HG02885 (cell line): ENCODE results near the gene MYCN.
"Not testable (repeated sequence)": the region's sequence is repeated elsewhere in the genome, so short reads cannot be mapped to it uniquely, and the experiment has no call there.

Source experiments
- ATAC-seq: cut with Tn5 transposase; IDR thresholded peaks from one replicate; pipeline ENCODE4 v1.9.1; 2021; ENCODE audit warnings: mild to moderate bottlenecking; ENCODE audit not compliant: unreplicated experiment, poor library complexity

The MYCN gene

DNA sequence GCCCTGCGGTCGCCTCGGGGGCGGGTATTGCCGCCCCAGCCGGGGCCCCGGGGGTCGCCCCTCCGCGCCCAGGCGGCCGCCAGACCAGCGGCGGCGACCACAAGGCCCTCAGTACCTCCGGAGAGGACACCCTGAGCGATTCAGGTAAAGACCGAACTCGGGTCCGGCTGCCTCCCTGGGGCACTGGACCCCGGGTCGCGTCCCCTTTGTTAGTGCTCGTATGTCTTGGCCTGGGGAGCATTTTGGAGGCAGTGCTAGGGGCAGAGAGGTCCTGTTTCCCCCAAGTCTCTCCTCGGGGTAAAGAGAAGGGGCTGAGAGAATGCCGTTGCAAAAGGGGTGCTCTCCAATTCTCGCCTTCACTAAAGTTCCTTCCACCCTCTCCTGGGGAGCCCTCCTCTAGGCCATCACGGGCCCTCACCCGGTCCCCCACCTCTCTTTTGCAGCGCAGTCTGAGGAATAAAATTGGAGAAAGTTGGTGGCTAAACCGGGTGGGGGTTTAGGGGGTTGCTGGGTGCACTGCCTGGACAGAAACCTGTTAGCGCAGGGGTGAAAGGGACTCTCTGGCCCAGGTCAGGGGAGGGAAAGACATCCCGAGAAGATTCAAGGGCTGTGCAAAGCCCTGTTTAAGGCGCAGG, 2.5 kb downstream of the MYCN start:
- ATAC-seq = no peak

DNA sequence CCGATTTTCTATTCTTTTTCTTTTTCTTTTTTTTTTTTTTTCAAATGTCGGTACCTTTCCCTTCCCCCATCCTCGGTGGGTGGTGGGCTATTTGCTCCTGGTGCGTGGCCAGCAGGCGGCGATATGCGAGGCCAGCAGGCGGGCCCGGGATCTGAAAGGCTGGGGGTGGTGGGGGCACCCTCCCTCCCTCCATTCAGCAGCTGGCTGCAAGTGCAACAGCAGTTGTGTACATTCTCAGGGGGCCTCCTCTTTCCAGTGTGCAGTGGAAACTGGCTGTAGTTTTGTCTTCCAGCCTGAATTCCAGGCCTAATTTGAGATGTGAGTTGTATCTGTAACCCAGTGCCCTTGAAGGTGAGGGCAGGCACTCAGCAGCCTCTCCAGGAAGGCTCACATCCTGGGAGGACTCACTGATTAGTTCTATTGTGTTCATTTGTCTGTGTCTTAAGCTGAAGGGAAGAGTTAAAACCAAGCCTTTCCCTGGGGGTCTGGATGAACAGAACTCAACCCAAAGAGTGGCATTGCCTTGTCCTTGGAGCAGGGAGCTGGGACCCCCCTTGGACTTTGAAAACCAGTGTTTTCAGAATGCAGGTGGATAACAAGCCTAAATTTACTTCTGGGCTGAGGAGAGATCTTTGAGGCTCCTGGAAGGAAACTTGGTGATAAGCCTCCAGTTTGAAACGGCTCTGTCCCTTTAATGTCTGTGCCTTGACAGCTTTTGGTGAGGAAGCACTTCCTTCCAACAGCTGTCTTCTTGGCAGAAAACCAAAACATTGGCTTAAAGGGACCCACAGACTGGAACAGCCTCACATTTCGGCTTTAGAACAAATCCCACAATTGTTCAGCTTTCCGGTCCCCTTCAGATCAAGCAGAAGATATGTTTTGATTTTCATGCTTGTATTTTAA, 3.3 kb downstream of the MYCN start:
- ATAC-seq = no peak

- ATAC-seq = no peak
Measured at GRCh38 chr2:15944325-15945017, 4.1 kb downstream of the MYCN start.

- no peak for ATAC-seq
Measured at GRCh38 chr2:15945909-15946705, 5.8 kb downstream of the MYCN start.

DNA sequence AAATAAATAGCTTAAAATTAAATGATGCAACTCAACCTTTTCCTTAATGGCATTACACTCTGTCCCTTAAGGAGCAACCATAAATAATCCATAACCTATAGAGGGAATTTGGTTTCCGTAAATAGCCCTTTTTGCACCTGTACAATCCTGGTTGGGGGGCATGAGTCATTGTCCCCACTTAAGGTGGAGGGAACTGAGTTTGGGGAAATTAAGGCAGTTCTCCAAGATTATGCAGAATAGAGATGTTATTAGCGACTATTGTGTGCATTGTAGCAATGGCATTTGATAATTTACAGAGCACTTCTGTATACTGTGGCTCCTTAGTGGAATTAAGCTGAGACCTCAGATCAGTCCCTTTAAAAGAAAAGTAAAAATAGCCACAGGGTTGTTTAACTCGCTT, 6.6 kb downstream of the MYCN start:
- no peak for ATAC-seq

DNA sequence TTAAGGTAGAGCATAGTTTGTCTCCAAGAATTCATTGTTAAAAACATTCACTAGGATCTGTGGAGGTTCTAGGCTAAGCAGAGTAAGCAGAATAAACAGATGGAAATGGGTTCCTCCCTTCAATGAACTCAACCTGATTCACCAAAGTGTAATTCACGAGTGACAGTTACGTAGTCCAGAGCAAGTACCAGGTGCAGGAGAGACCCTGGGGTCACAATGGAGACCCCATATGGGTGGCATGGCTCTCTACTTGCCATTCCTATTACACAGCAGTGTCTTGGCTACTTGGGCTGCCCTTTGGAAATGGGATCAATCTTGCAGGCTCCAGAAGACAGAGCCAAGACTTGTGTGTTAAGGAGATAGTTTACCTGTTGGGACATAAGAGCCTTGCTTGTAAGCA, 7.1 kb downstream of the MYCN start:
- ATAC-seq = no peak

DNA sequence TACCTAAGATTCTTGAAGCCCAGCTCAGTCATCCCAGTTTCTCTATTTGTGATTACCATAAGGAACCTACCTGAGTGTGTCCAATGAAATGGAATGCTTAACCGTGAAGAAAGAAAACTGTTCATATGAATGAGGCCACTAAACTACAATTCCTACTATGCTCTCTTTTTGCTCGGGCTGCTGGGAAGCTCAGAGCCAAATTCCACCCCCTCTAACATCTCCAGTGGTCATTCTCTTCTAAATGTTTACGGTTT, 8.3 kb downstream of the MYCN start:
- no peak for ATAC-seq

DNA sequence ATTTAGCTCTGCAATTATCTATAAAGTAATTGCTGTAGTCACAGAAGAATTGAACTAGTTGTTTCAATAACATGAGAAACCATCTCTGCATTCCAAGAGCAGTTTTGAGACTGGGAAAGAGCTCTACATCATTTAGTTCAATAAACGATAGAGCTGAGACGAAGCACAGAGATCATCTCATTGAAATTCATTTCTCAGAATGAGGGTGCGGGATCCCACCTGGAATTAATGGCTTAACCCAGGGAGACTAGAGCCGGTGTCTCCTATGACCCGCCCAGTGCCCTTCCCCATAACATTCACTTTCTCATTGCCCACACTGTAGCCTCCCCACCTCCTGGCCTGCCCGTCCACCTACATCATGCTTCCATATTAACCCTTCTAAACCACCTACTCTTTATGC, 8.8 kb downstream of the MYCN start:
- ATAC-seq = no peak

DNA sequence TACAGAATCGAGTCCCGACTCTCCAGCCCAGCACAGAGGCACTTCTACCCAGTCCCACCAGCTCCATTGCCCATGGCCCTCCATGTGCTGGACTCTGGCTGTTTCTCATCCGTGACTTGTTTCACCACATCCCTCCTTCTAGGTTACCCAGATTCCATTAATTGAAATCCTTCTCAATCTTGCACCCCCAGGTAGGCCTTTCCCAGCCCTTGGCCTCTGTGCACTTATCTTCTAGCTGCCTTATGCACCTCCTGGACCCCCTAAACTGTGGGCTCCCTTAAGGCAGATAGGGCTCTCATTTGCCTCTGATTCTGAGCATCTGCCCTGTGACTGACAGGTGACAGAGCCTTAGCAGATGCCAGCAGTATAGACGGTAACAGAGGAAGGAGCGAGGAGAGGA, 9.2 kb downstream of the MYCN start:
- ATAC-seq = no peak

GRCh38 chr2:15950088-15950952, 10.0 kb downstream of the MYCN start:
- ATAC-seq = no peak

GRCh38 chr2:15951936-15952335, 11.6 kb downstream of the MYCN start:
- not testable (repeated sequence) for ATAC-seq

DNA sequence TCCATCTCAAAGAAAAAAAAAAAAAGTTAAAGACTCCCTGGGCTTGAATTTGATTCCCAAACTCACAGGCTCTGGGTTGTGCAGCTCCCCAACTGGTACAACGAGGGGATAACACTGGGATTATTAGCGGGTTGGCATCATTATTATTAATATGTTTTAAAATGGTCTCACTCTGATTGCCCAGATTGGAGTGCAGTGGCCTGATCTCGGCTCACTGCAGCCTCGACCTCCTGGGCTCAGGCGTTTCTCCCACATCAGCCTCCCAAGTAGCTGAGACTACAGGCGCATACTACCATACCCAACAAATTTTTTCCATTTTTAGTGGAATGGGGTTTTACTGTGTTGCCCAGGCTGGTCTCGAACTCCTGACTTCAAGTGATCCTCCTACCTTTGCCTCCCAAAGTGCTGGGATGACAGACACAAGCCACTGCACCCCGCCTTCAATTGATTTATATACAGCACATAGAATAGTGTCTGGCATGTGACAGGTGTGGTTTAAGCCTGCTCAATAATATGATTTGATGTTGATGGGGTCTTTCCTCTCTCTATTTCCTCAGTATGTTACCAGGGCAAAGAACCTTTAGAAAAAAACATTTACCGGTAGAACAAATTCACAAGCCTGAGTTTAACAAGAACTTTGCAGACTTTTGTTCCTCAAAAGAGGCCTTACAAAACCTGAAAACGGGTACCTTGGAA, 12.2 kb downstream of the MYCN start:
- ATAC-seq = no peak

DNA sequence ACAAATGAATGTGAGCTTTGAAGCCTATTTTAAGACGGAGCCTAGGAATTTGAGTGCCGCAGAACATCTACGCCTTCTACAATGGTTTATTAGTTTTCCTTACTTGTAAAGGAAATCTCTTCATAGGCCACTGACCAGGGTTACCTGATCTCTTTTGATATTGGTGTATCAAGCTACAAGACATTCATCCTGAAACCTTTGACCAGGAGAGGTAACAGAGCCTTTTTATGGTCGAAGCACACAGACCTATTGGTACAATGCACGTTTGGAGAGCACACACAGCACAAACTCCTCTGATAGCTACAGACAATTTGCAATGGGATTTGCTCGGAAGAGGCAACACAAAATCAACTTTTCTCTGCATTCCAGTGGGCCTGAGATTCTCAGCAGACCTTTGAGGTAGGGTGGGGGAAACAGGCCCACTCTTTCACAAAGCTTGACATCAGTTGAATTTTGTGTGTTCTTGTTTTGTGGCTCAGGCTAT, 12.8 kb downstream of the MYCN start:
- ATAC-seq = no peak

DNA sequence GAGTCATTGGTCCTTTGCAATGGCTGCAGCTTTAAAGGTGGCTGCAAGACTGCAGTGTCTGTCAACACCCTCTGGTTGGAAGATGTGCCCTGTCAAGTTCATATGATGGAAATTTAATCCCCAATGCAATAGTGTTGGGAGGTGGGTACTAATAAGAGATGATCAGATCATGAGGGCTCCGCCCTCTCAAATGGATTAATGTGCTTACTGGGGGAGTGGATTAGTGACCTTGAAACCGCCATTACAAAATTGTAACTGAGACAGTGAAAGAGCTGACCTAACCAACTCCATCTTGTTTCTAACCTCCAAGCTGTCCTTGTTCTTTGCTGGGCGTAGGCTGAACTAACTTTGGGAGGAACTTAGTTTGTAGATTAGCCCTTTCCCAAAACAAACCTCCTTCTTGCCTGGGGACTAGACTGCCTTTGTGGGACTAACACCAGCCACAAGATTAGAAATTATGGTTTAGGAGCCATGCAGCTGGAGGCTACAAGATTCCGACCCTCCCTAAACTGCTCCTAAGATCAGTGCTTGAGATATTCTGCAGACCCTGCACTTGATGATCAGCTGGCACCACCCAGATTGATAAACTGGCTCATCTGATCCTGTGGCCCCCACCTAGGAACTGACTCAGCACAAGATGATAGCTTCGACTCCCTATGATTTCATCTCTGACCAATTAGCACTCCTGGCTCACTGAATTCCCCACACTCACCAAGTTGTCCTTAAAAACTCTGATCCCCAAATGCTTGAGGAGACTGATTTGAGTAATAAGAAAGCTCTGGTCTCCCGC, 13.7 kb downstream of the MYCN start:
- ATAC-seq = no peak

DNA sequence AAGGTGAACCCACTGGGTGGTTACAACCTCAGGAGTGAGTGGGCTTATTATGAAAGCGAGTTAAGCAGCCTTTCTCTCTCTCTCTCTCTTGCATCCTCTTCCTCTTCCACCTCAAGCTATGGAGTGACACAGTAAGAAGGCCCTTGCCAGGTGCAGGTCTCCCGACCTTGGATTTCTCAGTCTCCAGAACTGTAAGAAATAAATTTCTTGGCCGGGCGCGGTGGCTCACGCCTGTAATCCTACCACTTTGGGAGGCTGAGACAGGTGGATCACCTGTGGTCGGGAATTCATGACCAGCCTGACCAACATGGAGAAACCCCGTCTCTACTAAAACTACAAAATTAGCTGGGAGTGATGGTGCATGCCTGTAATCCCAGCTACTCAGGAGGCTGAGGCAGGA, 14.4 kb downstream of the MYCN start:
- no peak for ATAC-seq

DNA sequence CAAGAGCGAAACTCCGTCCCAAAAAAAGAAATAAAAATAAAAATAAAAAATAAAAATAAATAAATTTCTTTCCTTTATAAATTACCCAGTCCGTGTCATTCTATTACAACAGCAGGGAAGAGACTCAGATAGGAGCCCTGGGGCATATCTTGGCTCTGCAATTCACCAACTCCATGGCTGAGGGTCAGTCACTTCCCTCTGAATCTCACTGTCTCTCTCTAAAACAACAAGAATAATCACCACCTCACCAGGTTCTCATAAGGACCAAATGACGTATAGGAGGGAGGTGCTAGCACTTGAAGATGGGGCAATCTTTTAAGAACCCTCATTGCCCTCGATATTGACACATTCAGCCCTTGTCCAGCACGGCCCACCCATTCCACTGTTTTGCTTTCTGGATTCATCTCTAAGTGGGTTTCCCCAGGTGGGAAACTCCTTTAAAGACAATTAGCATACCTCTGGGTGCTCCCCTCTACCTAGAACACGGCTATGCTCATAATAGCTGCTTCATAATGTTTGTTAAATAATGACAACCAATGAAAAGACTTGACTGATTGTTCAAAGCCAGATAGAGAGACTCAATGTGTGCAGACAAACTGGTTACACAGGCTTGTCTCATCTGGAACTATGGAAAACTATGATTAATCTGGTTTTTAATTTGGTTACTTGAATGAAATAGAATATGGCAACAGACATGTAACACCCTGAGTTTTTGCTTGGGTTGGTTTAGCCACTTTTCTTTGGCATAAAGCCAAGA, 15.1 kb downstream of the MYCN start:
- ATAC-seq = no peak

DNA sequence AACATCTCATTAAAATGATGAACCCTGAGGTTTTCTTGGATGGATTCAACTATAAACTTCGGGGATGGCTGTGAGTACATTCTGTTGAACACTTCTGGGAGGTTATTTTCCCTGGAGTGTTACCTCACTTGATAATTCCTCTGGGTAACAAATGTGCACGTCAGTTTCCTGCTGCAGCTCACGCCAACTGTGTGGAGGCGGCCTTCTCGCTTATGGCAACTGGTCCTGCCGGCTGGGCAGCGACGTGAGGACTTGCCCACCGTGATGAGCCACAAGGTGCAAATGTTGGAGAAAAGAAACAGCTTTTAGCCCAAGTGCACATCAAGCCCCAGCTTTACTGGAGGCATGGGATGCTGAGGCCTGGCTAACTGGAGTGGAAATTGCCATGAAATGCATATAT, 15.9 kb downstream of the MYCN start:
- ATAC-seq = no peak
